ENCODE data around the gene UBA1. TPM values are rescaled to one million over a fixed set of nuclear protein-coding genes. Genes with fewer than 3 reads are reported as not detected.

The UBA1 gene
- total RNA-seq, 1 experiment from 2014 or later, result 234 TPM

DNA sequence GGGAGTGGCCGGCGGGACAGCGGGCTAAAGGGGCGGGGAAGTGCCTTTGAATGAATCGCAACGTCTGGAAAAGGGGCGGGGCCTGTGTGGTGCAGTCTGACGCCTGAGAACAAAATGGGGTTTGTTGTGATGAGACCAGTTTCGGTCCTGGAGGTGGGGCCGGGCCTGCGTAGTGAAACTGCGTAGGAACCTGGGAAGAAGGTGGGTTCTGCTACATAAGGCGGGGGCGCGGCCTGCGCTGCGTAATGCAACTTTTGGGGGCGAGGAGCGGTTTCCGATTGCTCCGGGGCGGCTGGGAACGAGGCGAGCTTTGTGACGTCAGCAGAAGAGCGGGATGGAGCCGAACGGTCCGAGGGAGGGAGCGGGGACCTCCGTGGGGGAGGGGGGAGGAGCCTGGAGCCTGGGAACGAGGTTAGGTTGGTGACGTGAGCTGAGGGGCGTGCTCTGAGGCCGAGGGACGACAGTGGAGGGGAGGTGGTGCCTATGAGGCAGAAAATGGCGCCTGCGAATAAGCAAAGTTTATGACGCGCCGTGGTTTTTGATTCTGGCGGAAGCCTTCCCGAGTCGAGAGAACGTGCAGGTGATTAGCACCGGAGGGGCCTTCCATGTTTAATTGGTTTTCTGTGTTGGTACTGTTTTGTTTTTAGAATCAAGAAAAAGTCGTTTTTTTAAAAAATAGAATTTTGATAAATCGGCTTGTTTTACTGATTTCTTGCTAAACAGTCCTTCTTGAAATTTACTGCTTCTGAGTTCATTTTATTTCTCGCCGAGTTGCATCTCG is 39.9 kb downstream of the UBA1 start:
- DNase-seq, result peak; percentile 97
- intact Hi-C loops (cut with micrococcal nuclease; ENCODE audit: unreplicated experiment), result loop anchor here (5.0 kb wide), 1 partner anchor 64 kb away; no protein-coding TSS in a partner anchor
- CTCF ChIA-PET, result interaction anchor here (1.2 to 1.7 kb wide), 3 partner anchors 16 to 79 kb away, joined by 3 to 8 read pairs (median 5); no protein-coding TSS in a partner anchor
- Mint-ChIP-seq H3K36me3 (ENCODE audit: insufficient read depth, unreplicated experiment) (peaks cover 53% of the 10 kb centered on the region), H3K4me1 (ENCODE audit: low read depth, unreplicated experiment) (peaks cover 18% of the 10 kb centered on the region), H3K9me3 (ENCODE audit: low read depth, unreplicated experiment) (peaks cover 4% of the 10 kb centered on the region), H3K27ac (ENCODE audit: unreplicated experiment) (peak overlapping the region; percentile 98), H3K4me3 (ENCODE audit: low read depth, unreplicated experiment) (peak overlapping the region; percentile 89), H3K27me3 (ENCODE audit: unreplicated experiment) (no peaks in the 10 kb centered on the region)
- no TSS peak for BruUV-seq (replicated peaks)
- TF ChIP-seq, protein P1, sequence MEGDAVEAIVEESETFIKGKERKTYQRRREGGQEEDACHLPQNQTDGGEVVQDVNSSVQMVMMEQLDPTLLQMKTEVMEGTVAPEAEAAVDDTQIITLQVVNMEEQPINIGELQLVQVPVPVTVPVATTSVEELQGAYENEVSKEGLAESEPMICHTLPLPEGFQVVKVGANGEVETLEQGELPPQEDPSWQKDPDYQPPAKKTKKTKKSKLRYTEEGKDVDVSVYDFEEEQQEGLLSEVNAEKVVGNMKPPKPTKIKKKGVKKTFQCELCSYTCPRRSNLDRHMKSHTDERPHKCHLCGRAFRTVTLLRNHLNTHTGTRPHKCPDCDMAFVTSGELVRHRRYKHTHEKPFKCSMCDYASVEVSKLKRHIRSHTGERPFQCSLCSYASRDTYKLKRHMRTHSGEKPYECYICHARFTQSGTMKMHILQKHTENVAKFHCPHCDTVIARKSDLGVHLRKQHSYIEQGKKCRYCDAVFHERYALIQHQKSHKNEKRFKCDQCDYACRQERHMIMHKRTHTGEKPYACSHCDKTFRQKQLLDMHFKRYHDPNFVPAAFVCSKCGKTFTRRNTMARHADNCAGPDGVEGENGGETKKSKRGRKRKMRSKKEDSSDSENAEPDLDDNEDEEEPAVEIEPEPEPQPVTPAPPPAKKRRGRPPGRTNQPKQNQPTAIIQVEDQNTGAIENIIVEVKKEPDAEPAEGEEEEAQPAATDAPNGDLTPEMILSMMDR (IDR thresholded peaks at IDR 0.05; ENCODE audit: unreplicated experiment), result no peak

DNA sequence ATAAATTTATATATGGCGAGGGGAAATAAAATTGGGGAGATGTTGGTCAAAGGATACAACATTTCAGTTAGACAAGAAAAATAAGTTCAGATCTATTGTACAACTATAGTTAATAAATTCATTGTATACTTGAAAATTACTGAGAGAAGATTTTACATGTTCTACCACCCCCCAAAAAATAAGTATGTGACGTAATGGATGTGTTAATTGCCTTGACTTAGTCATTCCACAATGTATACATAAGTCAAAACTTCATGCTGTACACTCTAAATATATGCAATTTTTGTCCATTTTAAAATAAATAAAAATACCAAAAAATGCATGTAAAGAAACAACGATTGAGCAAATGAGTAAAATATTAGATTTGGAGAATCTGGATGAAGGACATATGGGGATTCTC is 41.0 kb downstream of the UBA1 start:
- no peaks in the 10 kb centered on the region for H3K27me3 Mint-ChIP-seq (ENCODE audit: unreplicated experiment)
- BruUV-seq (replicated peaks), result no TSS peak
- intact Hi-C loops (cut with micrococcal nuclease; ENCODE audit: unreplicated experiment), result loop anchor here (5.0 kb wide), 1 partner anchor 63 kb away; no protein-coding TSS in a partner anchor
- peaks cover 18% of the 10 kb centered on the region for H3K4me1 Mint-ChIP-seq (ENCODE audit: low read depth, unreplicated experiment)
- TF ChIP-seq, protein P1 (IDR thresholded peaks at IDR 0.05; ENCODE audit: unreplicated experiment), result no peak
- peaks cover 4% of the 10 kb centered on the region for H3K9me3 Mint-ChIP-seq (ENCODE audit: low read depth, unreplicated experiment)
- H3K36me3 Mint-ChIP-seq (ENCODE audit: insufficient read depth, unreplicated experiment), result peaks cover 45% of the 10 kb centered on the region
- DNase-seq, result no peak
- H3K4me3 Mint-ChIP-seq (ENCODE audit: low read depth, unreplicated experiment), result peak overlapping the region; percentile 89
- CTCF ChIA-PET, result no interaction called here
- H3K27ac Mint-ChIP-seq (ENCODE audit: unreplicated experiment), result peak overlapping the region; percentile 98

DNA sequence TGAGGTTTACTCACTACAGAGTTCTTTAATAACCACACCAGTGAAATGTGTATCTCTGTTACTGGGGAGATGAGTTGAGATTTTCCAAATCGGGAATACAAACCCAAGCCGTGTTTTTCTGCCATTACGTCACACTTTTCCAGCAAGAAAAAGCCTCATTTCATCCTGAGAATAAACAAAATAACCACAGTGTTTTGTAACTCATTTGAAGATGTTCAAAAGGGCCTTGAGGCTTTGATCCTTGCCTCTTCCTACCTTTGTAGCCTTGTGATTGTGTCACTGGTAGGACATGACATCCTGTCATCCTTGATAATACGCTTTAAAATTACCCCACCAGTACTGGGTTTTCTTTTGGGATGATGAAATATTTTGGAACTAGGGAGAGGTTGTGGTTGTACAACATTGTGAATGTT is 42.1 kb downstream of the UBA1 start:
- H3K27ac Mint-ChIP-seq (ENCODE audit: unreplicated experiment), result no peak overlapping the region
- TF ChIP-seq, protein P1 (IDR thresholded peaks at IDR 0.05; ENCODE audit: unreplicated experiment), result no peak
- DNase-seq, result no peak
- no peaks in the 10 kb centered on the region for H3K27me3 Mint-ChIP-seq (ENCODE audit: unreplicated experiment)
- peak overlapping the region; percentile 6 for H3K4me3 Mint-ChIP-seq (ENCODE audit: low read depth, unreplicated experiment)
- H3K36me3 Mint-ChIP-seq (ENCODE audit: insufficient read depth, unreplicated experiment), result peaks cover 50% of the 10 kb centered on the region
- BruUV-seq (replicated peaks), result no TSS peak
- intact Hi-C loops (cut with micrococcal nuclease; ENCODE audit: unreplicated experiment), result no loop called here
- no peaks in the 10 kb centered on the region for H3K9me3 Mint-ChIP-seq (ENCODE audit: low read depth, unreplicated experiment)
- peaks cover 9% of the 10 kb centered on the region for H3K4me1 Mint-ChIP-seq (ENCODE audit: low read depth, unreplicated experiment)
- CTCF ChIA-PET, result interaction anchor here (0.8 kb wide), 1 partner anchor 266 kb away, joined by 3 read pairs; no protein-coding TSS in a partner anchor

DNA sequence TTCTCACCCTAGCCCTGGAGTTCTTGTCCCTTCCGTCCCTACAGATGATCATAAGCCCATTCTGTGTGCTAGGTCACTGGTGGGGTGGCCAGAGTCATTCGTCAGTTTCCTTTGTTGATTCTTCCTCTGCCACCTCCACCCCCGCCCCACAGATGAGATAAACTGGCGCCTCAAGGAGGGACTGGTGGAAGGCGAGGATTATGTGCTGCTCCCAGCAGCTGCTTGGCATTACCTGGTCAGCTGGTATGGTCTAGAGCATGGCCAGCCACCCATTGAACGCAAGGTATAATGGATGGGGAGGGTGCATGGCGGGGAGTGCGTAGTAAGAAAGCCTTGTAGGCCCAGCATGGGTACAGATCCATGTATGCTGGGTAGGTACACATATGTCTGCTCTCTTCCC is 45.6 kb downstream of the UBA1 start:
- Mint-ChIP-seq H3K27me3 (ENCODE audit: unreplicated experiment) (no peaks in the 10 kb centered on the region), H3K9me3 (ENCODE audit: low read depth, unreplicated experiment) (no peaks in the 10 kb centered on the region), H3K36me3 (ENCODE audit: insufficient read depth, unreplicated experiment) (peaks cover 25% of the 10 kb centered on the region), H3K4me3 (ENCODE audit: low read depth, unreplicated experiment) (no peak overlapping the region), H3K27ac (ENCODE audit: unreplicated experiment) (no peak overlapping the region), H3K4me1 (ENCODE audit: low read depth, unreplicated experiment) (peaks cover 9% of the 10 kb centered on the region)
- no TSS peak for BruUV-seq (replicated peaks)
- CTCF ChIA-PET, result no interaction called here
- DNase-seq, result no peak
- intact Hi-C loops (cut with micrococcal nuclease; ENCODE audit: unreplicated experiment), result no loop called here
- TF ChIP-seq, protein P1 (IDR thresholded peaks at IDR 0.05; ENCODE audit: unreplicated experiment), result no peak
